Neural progenitor cell (in vitro differentiated cells): Measurements from ENCODE around the gene AK5. TPM values are rescaled to one million over a fixed set of nuclear protein-coding genes. Genes with fewer than 3 reads are reported as not detected.

Source experiments
- DNase-seq: peaks from one replicate; pipeline ENCODE4 v3.0.0-alpha.2; 2016; ENCODE audit warnings: low spot score
- H2AFZ ChIP-seq: fragments of 200-600 bp; sonication (generic); replicated peaks from 2 replicates; pipeline ENCODE4 v1.6.1; 2016; ENCODE audit warnings: antibody characterized with exemption
- H3F3A ChIP-seq: fragments of 200-600 bp; sonication (generic); 2 replicates; pipeline ENCODE4 v1.6.1; 2016; ENCODE audit warnings: antibody characterized with exemption, low read depth
- H3K27ac ChIP-seq: fragments of 200-600 bp; sonication (generic); 2 replicates; pipeline ENCODE4 v1.5.1; 2016; ENCODE audit warnings: mild to moderate bottlenecking
- H3K27me3 ChIP-seq: fragments of 200-600 bp; sonication (generic); 2 replicates; pipeline ENCODE4 v1.6.1; 2016; ENCODE audit warnings: mild to moderate bottlenecking, moderate library complexity
- H3K36me3 ChIP-seq: fragments of 200-600 bp; sonication (generic); 2 replicates; pipeline ENCODE4 v1.5.1; 2016
- H3K4me1 ChIP-seq: fragments of 200-600 bp; sonication (generic); 2 replicates; pipeline ENCODE4 v1.6.1; 2016; ENCODE audit warnings: mixed run types
- H3K4me2 ChIP-seq: fragments of 200-600 bp; sonication (generic); 2 replicates; pipeline ENCODE4 v1.6.1; 2016
- H3K4me3 ChIP-seq: fragments of 200-600 bp; sonication (generic); 2 replicates; pipeline ENCODE4 v1.5.1; 2016
- H3K79me2 ChIP-seq: fragments of 200-600 bp; sonication (generic); 2 replicates; pipeline ENCODE4 v1.6.1; 2016; ENCODE audit warnings: low read depth
- H3K9ac ChIP-seq: fragments of 200-600 bp; sonication (generic); 2 replicates; pipeline ENCODE4 v1.6.1; 2016
- H3K9me3 ChIP-seq: fragments of 200-600 bp; sonication (generic); 2 replicates; pipeline ENCODE4 v1.5.1; 2016; ENCODE audit warnings: low read depth
- H4K20me1 ChIP-seq: fragments of 200-600 bp; sonication (generic); 2 replicates; pipeline ENCODE4 v1.6.1; 2016; ENCODE audit warnings: low read depth
- H3K27ac Mint-ChIP-seq: 3 replicates; pipeline ENCODE4 v1.8.0; 2021; ENCODE audit warnings: mixed read lengths
- H3K27me3 Mint-ChIP-seq: 2 replicates; pipeline ENCODE4 v1.8.0; 2022; ENCODE audit warnings: low read depth, mild to moderate bottlenecking, inconsistent platforms, moderate library complexity, mixed read lengths; ENCODE audit not compliant: insufficient read depth
- H3K36me3 Mint-ChIP-seq: 3 replicates; pipeline ENCODE4 v1.8.0; 2021; ENCODE audit warnings: mixed read lengths
- H3K4me1 Mint-ChIP-seq: 3 replicates; pipeline ENCODE4 v1.8.0; 2021; ENCODE audit warnings: mixed read lengths
- H3K4me3 Mint-ChIP-seq: 3 replicates; pipeline ENCODE4 v1.8.0; 2021; ENCODE audit warnings: mild to moderate bottlenecking, moderate library complexity, mixed read lengths
- H3K9me3 Mint-ChIP-seq: 3 replicates; pipeline ENCODE4 v1.8.0; 2020; ENCODE audit warnings: mixed read lengths
- CTCF ChIP-seq: fragments of 200-600 bp; sonication (generic); IDR thresholded peaks from 2 replicates; pipeline ENCODE4 v1.5.1; 2017; ENCODE audit warnings: antibody characterized with exemption, mild to moderate bottlenecking
- EZH2 ChIP-seq: fragments of 200-600 bp; sonication (generic); IDR thresholded peaks from 2 replicates; pipeline ENCODE4 v1.6.1; 2017; ENCODE audit warnings: antibody characterized with exemption, mild to moderate bottlenecking, moderate library complexity
- EZH2phosphoT487 ChIP-seq: fragments of 200-600 bp; sonication (generic); IDR thresholded peaks from 2 replicates; pipeline ENCODE4 v1.6.1; 2017; ENCODE audit warnings: antibody characterized with exemption
- total RNA-seq: library from RNA; depleted of rRNA; stranded (reverse); fragments of >200 nt; gene quantifications from 2 replicates; pipeline ENCODE4 v1.2.3, GENCODE V29; 2015; ENCODE audit warnings: low replicate concordance

AK5 gene
- total RNA-seq, 1 donor from 2014 or later, result 1.8 TPM

GRCh38 chr1:77290576-77290975 lies 8.8 kb downstream of the AK5 start:
- Mint-ChIP-seq H3K27ac (no peak overlapping the region), H3K36me3 (no peaks in the 10 kb centered on the region), H3K4me3 (no peak overlapping the region), H3K27me3 (no peaks in the 10 kb centered on the region), H3K9me3 (no peaks in the 10 kb centered on the region), H3K4me1 (peaks cover 11% of the 10 kb centered on the region)
- no peak for DNase-seq
- H3K27ac ChIP-seq, result no peak overlapping the region
- no peaks in the 10 kb centered on the region for H3K9me3 ChIP-seq
- no peaks in the 10 kb centered on the region for H3F3A ChIP-seq
- H3K79me2 ChIP-seq, result no peaks in the 10 kb centered on the region
- no peak for TF ChIP-seq CTCF
- TF ChIP-seq EZH2, result no peak
- TF ChIP-seq EZH2phosphoT487, result no peak
- H4K20me1 ChIP-seq, result no peaks in the 10 kb centered on the region
- no peaks in the 10 kb centered on the region for H3K27me3 ChIP-seq
- no peak overlapping the region for H3K4me3 ChIP-seq
- no peaks in the 10 kb centered on the region for H3K36me3 ChIP-seq
- H2AFZ ChIP-seq, result no peak overlapping the region
- no peak overlapping the region for H3K4me2 ChIP-seq
- no peak overlapping the region for H3K9ac ChIP-seq
- no peaks in the 10 kb centered on the region for H3K4me1 ChIP-seq

GRCh38 chr1:77292551-77292950 lies 10.7 kb downstream of the AK5 start:
- H3K4me3 Mint-ChIP-seq, result no peak overlapping the region
- no peaks in the 10 kb centered on the region for H3K4me1 ChIP-seq
- no peaks in the 10 kb centered on the region for H3K27me3 Mint-ChIP-seq
- H3K4me3 ChIP-seq, result no peak overlapping the region
- H3K9ac ChIP-seq, result no peak overlapping the region
- no peaks in the 10 kb centered on the region for H3K27me3 ChIP-seq
- no peaks in the 10 kb centered on the region for H3K36me3 Mint-ChIP-seq
- no peaks in the 10 kb centered on the region for H3F3A ChIP-seq
- no peaks in the 10 kb centered on the region for H4K20me1 ChIP-seq
- no peak for TF ChIP-seq CTCF
- no peak for TF ChIP-seq EZH2phosphoT487
- no peak for TF ChIP-seq EZH2
- no peak overlapping the region for H3K4me2 ChIP-seq
- H2AFZ ChIP-seq, result no peak overlapping the region
- peaks cover 9% of the 10 kb centered on the region for H3K4me1 Mint-ChIP-seq
- H3K79me2 ChIP-seq, result no peaks in the 10 kb centered on the region
- H3K9me3 Mint-ChIP-seq, result no peaks in the 10 kb centered on the region
- H3K27ac Mint-ChIP-seq, result no peak overlapping the region
- DNase-seq, result no peak
- H3K27ac ChIP-seq, result no peak overlapping the region
- H3K36me3 ChIP-seq, result no peaks in the 10 kb centered on the region
- no peaks in the 10 kb centered on the region for H3K9me3 ChIP-seq

GRCh38 chr1:77300566-77300965 lies 18.7 kb downstream of the AK5 start:
- H3K4me1 ChIP-seq, result no peaks in the 10 kb centered on the region
- no peak for DNase-seq
- no peaks in the 10 kb centered on the region for H3K4me1 Mint-ChIP-seq
- no peaks in the 10 kb centered on the region for H3K9me3 ChIP-seq
- H3K36me3 Mint-ChIP-seq, result no peaks in the 10 kb centered on the region
- H3K9me3 Mint-ChIP-seq, result peaks cover 1% of the 10 kb centered on the region
- no peak overlapping the region for H3K9ac ChIP-seq
- no peaks in the 10 kb centered on the region for H3F3A ChIP-seq
- H3K4me3 ChIP-seq, result no peak overlapping the region
- H3K27ac Mint-ChIP-seq, result no peak overlapping the region
- no peaks in the 10 kb centered on the region for H3K27me3 Mint-ChIP-seq
- no peaks in the 10 kb centered on the region for H3K27me3 ChIP-seq
- no peak overlapping the region for H3K27ac ChIP-seq
- H3K36me3 ChIP-seq, result no peaks in the 10 kb centered on the region
- TF ChIP-seq CTCF, result no peak
- TF ChIP-seq EZH2phosphoT487, result no peak
- TF ChIP-seq EZH2, result no peak
- no peak overlapping the region for H3K4me2 ChIP-seq
- no peaks in the 10 kb centered on the region for H4K20me1 ChIP-seq
- no peak overlapping the region for H3K4me3 Mint-ChIP-seq
- no peaks in the 10 kb centered on the region for H3K79me2 ChIP-seq
- no peak overlapping the region for H2AFZ ChIP-seq

GRCh38 chr1:77303387-77303786 lies 21.6 kb downstream of the AK5 start:
- Histone ChIP-seq H3F3A (no peaks in the 10 kb centered on the region), H3K4me1 (no peaks in the 10 kb centered on the region), H3K4me2 (no peak overlapping the region), H3K36me3 (no peaks in the 10 kb centered on the region), H3K79me2 (no peaks in the 10 kb centered on the region), H3K27me3 (no peaks in the 10 kb centered on the region), H3K9ac (no peak overlapping the region), H3K4me3 (no peak overlapping the region), H3K9me3 (no peaks in the 10 kb centered on the region), H3K27ac (no peak overlapping the region), H2AFZ (no peak overlapping the region), H4K20me1 (no peaks in the 10 kb centered on the region)
- Mint-ChIP-seq H3K36me3 (no peaks in the 10 kb centered on the region), H3K27me3 (no peaks in the 10 kb centered on the region), H3K4me1 (no peaks in the 10 kb centered on the region), H3K27ac (no peak overlapping the region), H3K9me3 (peaks cover 11% of the 10 kb centered on the region), H3K4me3 (no peak overlapping the region)
- no peak for TF ChIP-seq EZH2
- no peak for TF ChIP-seq EZH2phosphoT487
- no peak for TF ChIP-seq CTCF
- DNase-seq, result no peak
